LNCaP clone FGC (cell line): ENCODE results near the gene KDM1A.

Source experiments
- DNase-seq: peaks from one replicate; pipeline ENCODE4 v3.0.0-alpha.2; 2011; ENCODE audit warnings: low read depth
- H3K4me3 ChIP-seq: 2 replicates; pipeline ENCODE4 v1.5.1; 2011; ENCODE audit warnings: mild to moderate bottlenecking, low read depth, low read length, control low read depth
- TF ChIP-seq, protein P1 (sequence below): IDR thresholded peaks from 2 replicates; pipeline ENCODE4 v1.5.1; 2012; ENCODE audit warnings: mild to moderate bottlenecking; ENCODE audit not compliant: control insufficient read depth, insufficient read depth; ENCODE audit errors: extremely low read depth

Gene KDM1A

DNA sequence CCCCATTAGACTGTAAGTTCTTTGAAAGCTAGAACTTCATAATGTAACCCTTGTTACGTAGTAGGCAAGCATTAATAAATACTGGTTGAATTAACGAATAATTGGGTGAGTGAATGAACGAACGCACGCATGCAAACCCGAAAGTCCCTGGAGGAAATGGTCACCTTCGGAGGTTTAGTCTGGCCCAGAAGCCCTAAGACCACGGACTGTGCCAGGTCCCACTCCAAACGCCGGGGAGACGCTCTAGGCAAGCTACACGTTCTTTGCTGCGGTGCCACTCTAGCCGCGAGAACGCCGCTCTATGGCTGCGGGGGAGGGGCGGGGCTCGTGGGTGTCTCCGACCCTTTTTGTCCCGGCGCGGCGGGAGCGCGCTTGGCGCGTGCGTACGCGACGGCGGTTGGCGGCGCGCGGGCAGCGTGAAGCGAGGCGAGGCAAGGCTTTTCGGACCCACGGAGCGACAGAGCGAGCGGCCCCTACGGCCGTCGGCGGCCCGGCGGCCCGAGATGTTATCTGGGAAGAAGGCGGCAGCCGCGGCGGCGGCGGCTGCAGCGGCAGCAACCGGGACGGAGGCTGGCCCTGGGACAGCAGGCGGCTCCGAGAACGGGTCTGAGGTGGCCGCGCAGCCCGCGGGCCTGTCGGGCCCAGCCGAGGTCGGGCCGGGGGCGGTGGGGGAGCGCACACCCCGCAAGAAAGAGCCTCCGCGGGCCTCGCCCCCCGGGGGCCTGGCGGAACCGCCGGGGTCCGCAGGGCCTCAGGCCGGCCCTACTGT lies at the start of gene KDM1A:
Gene KDM1A (plus strand): TSS at position 375 of the 769 bp plus-strand sequence. CDS start 129 bp downstream, at position 504.
- peak within 1 kb of the TSS; percentile 81 for H3K4me3 ChIP-seq
- TF ChIP-seq, protein P1, sequence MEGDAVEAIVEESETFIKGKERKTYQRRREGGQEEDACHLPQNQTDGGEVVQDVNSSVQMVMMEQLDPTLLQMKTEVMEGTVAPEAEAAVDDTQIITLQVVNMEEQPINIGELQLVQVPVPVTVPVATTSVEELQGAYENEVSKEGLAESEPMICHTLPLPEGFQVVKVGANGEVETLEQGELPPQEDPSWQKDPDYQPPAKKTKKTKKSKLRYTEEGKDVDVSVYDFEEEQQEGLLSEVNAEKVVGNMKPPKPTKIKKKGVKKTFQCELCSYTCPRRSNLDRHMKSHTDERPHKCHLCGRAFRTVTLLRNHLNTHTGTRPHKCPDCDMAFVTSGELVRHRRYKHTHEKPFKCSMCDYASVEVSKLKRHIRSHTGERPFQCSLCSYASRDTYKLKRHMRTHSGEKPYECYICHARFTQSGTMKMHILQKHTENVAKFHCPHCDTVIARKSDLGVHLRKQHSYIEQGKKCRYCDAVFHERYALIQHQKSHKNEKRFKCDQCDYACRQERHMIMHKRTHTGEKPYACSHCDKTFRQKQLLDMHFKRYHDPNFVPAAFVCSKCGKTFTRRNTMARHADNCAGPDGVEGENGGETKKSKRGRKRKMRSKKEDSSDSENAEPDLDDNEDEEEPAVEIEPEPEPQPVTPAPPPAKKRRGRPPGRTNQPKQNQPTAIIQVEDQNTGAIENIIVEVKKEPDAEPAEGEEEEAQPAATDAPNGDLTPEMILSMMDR = no peak

DNA sequence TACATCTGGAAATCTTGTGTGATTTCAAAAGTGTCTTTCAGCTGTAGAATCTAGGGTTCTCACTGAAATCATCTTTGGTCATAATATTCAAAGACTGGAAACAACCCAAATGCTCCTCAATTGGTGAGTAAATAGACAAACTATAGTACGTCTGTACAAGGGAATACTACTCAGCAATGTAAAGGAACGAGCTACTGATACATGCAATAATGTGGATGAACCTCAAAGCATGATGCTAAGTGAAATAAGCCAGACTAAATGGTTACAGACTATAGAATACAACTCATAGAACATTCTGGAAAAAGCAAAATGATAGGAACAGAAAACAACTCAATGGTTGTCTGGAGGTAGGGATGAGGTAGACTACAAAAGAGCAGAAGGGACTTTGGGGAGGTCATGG lies 49.2 kb upstream of the KDM1A start:
- H3K4me3 ChIP-seq = no peak overlapping the region
- DNase-seq = no peak
- TF ChIP-seq, protein P1 = no peak

More for the DNA sequence above, at the start of gene KDM1A:
- peak; percentile 84 for DNase-seq

DNA sequence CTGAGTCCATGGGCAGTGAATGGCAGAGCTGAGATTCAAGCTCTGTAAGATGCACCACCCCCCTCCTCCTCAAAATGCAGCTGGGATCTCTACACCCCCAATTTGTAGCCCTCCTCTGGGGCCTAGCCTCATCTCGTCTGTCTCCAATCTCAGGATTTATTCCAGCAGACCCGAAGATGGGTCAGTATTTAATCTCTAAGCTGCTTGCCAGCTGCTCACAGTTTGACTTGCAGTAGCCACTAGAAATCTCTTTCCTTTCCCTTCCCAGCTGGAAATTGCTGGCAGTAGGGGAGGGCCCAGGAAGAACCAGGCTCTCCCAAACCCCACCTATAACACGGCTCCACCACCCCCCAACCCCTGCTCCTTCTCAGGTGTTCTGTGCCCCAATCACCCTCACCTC lies 48.1 kb upstream of the KDM1A start:
- TF ChIP-seq, protein P1 = no peak
- no peak for DNase-seq
- H3K4me3 ChIP-seq = no peak overlapping the region

- TF ChIP-seq, protein P1 = no peak
- no peak overlapping the region for H3K4me3 ChIP-seq
- no peak for DNase-seq
Observed at GRCh38 chr1:22971611-22972405, 47.5 kb upstream of the KDM1A start.

GRCh38 chr1:22972760-22973159 lies 46.5 kb upstream of the KDM1A start, which contains the start of gene LACTBL1:
LACTBL1 (minus strand) TSS chr1:22972866; CDS start chr1:22972316, 550 bp downstream.
- H3K4me3 ChIP-seq = no peak within 1 kb of the TSS
- TF ChIP-seq, protein P1 = no peak
- DNase-seq = no peak

- DNase-seq = no peak
- H3K4me3 ChIP-seq = no peak overlapping the region
- TF ChIP-seq, protein P1 = no peak
Observed at GRCh38 chr1:22975694-22976093, 43.6 kb upstream of the KDM1A start.
